Measurements from ENCODE around the gene MATN4.

MATN4 gene

DNA sequence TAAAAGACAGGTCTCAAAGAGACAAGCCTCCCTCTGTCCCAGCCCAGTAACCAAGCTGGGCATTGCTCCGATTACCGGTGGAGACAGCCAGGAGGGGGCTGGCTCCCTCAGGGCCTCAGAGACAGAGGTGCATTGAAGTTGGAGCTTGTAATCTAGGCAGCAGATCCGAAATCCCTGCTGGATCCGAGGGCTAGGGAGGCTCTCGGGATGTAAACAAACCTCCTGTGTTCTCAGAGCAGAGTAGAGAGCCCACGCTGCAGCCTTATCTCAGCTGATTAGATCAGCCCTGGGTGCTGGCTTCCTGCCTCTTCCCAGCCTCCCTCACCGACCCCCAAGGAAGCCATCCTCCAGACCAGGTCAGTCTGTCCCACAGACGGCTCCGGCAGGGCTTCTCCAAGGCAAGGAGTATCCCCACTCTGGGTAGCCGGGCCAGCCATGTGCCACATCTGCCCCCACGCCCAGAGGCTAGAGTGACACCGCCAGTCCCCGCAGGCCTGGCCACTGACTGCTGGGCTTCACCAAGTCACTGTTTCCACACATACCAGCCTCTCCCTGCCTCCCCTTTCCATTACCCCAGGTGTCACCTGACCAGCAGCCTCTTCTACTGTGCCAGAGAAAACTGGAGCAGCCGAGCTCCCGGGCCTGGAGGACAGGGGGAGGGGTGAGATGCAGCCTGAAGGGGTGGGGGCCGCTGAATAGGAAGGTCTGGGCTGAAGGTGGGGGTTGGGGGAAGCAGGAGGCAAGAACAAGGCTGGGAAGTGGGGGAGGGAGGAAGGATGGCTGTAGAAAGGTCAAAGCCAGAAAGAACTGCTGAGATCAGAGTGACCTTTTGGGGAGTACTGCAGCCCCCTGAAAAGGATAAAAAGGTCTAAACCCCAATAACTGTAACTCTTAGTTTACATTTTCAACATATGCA is 34.1 kb upstream of the MATN4 start:
- DNase-seq (ENCODE audit: low read depth in 2 of 2, low spot score in 1 of 2) = no peak

DNA sequence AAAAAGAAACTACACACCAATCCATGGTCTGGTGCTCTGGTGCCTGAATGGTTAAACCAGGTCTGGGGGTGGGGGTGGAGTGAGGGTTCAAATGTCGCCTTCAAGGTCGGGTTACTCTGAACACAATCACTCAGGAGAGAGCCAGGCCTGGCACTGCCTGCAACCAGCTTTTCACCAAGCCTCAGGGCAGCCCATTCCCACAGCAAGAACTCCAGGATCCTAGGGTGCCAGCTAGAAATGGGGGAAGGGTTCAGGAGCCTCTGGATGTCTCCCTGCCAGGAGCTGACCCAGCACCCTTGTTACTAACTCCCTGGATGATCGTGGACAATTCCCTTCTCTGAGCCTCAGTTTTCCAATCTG is 33.5 kb upstream of the MATN4 start:
- DNase-seq (ENCODE audit: low read depth in 2 of 2, low spot score in 1 of 2) = no peak

DNA sequence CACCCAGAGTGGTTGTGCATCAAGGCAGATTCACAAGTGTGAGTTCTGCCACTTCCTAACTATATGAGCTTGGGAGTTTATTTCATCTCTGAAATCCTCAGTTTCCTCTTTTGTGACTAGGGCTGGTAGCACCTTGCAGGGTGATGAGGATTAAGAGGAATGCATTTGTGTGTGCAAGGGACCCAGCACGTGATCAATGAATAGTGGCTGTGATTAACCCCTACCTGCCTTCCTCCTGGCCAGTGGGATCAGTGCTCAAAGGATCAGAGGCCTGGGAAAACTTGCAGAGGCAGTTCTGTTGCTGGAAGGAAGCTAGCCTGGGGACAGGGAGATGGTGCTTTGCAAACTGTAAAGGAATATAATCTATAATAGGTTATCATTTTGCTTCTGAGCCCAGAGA is 32.9 kb upstream of the MATN4 start:
- DNase-seq (ENCODE audit: low read depth in 2 of 2, low spot score in 1 of 2) = no peak

- no peak for DNase-seq (ENCODE audit: low read depth in 2 of 2, low spot score in 1 of 2)
These were observed 32.2 kb upstream of the MATN4 start for GRCh38 chr20:45340236-45340847.

DNA sequence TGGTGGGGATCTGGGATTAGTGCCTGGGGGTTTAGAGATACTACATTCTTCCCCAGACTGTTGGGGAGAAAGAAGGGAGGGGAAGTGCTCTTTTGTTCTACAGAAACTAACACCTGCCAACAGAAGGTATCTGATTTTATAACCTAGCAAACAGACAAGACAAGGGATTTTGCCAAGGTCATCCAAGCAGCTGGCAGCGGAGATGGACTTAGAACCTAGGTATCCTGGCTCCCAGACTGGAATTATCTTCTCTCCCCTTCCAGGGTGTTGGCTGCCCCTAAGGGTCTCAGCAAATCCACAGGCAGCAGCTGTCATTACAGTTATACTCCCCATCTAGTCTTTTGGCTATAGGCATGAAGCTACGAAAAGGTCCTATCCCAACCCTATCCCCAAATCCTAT is 31.7 kb upstream of the MATN4 start:
- DNase-seq (ENCODE audit: low read depth in 2 of 2, low spot score in 1 of 2) = no peak

- DNase-seq (ENCODE audit: low read depth in 2 of 2, low spot score in 1 of 2) = no peak
These were observed 31.0 kb upstream of the MATN4 start for GRCh38 chr20:45339084-45339483.

- no peak for DNase-seq (ENCODE audit: low read depth in 2 of 2, low spot score in 1 of 2)
These were observed 30.3 kb upstream of the MATN4 start for GRCh38 chr20:45338121-45339030.

GRCh38 chr20:45337367-45338120 is 29.4 kb upstream of the MATN4 start:
- no peak for DNase-seq (ENCODE audit: low read depth in 2 of 2, low spot score in 1 of 2)

DNA sequence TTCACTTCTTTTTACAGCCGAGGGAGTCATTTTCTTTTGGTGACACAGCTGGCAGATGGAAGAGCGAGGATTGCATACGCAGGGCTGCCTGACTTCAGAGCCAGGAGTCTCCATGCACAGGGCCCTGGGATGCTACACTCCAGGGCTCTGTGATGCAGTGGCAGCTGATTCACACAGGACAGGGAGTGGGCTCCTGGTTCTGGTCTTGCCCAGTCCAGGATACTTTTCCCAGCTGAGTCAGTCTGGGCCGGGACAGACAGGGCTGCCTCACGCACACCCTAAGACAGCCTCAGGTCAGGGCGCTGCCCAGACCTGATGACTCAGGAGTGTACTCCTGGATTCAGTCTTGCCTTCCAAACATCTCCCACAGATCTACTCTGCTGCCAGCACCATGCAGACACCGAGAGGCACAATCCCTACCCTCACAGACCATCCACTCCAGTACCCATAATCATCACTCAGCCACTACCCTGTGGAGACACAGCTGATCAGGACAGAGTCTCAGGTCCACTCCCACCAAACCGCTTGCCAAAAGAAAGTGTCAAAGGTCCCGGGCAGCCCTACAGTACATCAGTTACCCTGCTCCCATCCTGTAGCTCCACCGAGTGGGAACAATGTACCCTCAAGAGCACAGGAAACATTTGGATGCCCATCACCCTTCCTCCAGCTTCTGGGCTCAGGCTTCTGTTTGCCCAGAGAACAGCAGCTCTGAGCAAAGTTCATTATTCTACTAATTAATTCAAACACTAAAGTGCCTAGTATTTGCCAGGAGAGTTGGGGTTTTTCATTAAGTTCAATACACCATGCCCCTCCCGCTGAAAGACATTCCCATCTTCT is 28.6 kb upstream of the MATN4 start:
- DNase-seq (ENCODE audit: low read depth in 2 of 2, low spot score in 1 of 2) = no peak

GRCh38 chr20:45330476-45330875 is 22.4 kb upstream of the MATN4 start:
- no peak for DNase-seq (ENCODE audit: low read depth in 2 of 2, low spot score in 1 of 2)

- DNase-seq (ENCODE audit: low read depth in 2 of 2, low spot score in 1 of 2) = no peak
These were observed 21.6 kb upstream of the MATN4 start for GRCh38 chr20:45329497-45330319.

GRCh38 chr20:45328451-45328850 is 20.4 kb upstream of the MATN4 start:
- DNase-seq (ENCODE audit: low read depth in 2 of 2, low spot score in 1 of 2) = no peak

DNA sequence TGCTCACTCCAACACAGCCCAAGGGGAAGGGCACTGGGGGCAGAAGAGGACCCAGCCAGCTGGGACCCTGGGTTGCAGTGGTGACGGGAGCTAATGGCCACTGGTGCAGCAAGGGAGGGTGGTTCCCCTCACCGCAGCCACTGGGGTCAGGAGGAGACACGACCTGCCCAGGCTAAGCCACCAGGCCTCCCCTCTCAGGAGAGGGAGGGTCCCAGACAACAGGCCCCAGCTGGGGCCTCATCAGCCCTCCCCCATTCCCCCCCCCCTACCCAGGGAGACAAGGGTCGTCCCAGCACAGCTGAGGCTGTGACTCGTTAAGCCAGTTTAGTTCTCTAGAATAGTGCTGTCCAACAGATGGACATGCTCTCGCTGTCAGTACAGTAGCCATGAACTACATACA is 17.3 kb upstream of the MATN4 start:
- DNase-seq (ENCODE audit: low read depth in 2 of 2, low spot score in 1 of 2) = no peak

DNA sequence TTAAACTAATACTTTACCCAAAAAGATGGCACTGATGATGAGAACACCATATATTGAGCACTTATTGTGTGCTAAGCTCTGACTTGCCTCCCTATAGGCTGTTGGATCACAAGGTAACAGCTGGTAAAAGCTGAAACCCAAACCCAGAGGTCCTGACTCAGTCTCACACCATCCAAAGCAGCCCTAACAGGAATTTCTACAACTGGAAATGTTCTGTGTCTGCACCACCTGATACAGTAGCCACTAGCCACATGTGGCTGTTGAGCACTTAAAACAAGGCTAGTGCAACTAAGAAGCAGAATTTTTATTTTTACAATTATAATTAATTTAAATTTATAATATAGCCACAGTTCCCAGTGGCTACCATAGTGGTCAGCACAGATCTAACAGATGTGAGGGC is 15.6 kb upstream of the MATN4 start:
- no peak for DNase-seq (ENCODE audit: low read depth in 2 of 2, low spot score in 1 of 2)

DNA sequence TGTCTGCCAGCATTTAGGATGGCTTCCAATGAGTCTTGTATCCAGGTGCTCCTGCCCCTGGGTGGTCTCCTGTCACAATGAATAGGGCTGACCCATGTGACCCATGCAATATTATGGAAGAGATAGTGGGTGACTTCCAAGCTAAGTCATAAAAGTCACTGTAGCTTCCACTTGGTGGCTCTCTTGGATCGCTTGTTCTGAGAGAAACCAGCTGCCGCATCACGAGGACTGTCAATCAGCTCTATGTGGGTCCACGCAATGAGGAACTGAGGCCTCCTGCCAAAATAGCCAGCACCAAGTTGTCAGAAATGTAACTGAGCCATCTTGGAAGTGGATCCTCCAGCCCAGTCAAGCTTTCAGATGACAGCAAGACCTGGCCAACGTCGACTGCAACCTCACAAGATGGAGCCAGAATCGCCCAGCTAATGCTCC is 14.9 kb upstream of the MATN4 start:
- DNase-seq (ENCODE audit: low read depth in 2 of 2, low spot score in 1 of 2) = no peak

DNA sequence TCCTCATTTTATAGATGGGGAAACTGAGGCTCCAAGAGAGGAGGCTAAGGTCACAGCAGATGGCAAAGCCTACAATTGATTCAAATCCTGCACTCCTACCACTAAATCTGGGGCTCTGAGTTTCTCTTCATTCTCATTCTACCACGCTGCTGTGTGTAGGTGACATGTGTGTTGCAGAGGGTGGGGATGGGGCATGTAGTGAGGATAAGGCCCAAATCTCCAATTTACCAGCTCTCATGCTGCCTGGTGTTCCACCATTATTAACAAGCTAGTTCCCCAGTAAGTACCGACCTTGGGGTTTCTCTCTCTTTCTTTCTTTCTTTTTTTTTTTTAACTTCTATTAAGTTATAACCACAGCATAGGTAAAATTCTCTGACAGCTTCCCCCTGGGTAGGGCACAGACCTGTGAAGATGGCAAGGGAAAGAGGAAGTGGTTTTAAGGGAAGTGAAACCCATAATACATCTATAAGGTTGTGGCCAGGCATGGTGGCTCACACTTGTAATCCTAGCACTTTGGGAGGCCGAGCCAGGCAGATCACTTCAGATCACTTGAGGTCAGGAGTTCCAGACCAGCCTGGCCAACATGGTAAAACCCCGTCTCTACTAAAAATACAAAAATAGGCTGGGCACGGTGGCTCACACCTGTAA is 13.0 kb upstream of the MATN4 start:
- no peak for DNase-seq (ENCODE audit: low read depth in 2 of 2, low spot score in 1 of 2)

DNA sequence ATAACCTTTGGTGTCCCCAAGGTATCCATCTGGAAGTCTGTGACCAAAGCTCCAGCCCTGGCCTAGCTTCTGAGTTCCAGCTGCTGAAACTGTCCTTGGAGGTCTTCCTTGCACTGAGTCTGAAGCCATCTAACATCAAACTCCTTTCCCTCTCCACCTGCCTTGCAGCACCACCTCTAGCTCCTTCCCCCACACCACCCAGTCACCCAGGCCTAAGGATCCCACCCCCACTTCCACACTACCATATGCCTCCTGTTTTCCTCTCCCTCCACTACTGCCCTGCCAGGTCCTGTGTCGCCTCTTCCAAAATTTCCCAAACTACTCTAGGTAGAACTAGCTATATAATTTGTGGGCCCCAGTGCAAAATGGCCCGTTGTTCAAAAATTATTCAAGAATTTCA is 10.8 kb upstream of the MATN4 start:
- DNase-seq (ENCODE audit: low read depth in 2 of 2, low spot score in 1 of 2) = no peak

- no peak for DNase-seq (ENCODE audit: low read depth in 2 of 2, low spot score in 1 of 2)
These were observed 10.4 kb upstream of the MATN4 start for GRCh38 chr20:45318386-45318939.

Measured in stimulated activated CD8-positive, alpha-beta memory T cell treated with anti-CD3 and anti-CD28 coated beads, Interleukin-4, amount 100 ng/mL, for 4 hours (primary cell).